Measurements from ENCODE around the gene BBOX1. TPM values are rescaled to one million over a fixed set of nuclear protein-coding genes. Genes with fewer than 3 reads are reported as not detected.

The BBOX1 gene
- polyA plus RNA-seq, 1 experiment, result 0.07 TPM

DNA sequence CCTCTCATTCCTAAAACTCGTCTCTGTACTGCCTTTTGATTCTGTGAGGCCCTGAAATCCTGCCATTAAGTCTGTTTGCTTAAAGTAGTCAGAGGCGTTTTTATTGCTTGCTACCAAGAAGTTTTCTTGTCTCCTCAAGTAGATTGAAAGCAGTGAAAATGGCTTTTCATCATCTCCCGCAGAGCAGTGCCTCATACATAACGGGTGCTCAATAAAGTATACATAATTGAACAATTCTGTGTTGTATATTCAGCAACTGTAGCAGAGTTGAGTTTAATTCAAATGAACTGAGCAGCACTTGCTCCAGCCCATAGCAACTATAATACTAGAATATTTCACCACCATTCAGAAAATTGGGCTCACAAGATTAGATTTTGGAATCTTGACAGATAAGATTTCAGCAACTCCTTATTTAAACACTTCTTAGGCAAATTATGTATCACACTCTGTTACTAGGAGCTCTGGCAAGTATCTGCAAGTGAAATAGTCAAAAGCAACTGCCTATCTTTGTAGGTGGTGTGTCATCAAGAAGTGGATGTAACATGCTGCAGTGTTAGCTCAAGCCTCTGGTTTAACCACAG is 26.7 kb upstream of the BBOX1 start:
- Histone ChIP-seq H3K27ac (ENCODE audit: low read depth, low read length) (no peak overlapping the region), H3K4me3 (ENCODE audit: low read depth, low read length) (no peak overlapping the region), H3K9me3 (ENCODE audit: control insufficient read depth, insufficient read depth, low read length) (no peaks in the 10 kb centered on the region), H3K27me3 (ENCODE audit: control insufficient read depth, insufficient read depth, low read length) (no peaks in the 10 kb centered on the region)
- ChIA-PET POLR2A (no interaction called here), CTCF (no interaction called here)
- DNase-seq (ENCODE audit: low read depth, low spot score), result no peak
- TF ChIP-seq CTCF (IDR thresholded peaks at IDR 0.05; ENCODE audit: low read depth, low read length), result no peak

- POLR2A ChIA-PET, result no interaction called here
- CTCF ChIA-PET, result no interaction called here
Measured at GRCh38 chr11:27018902-27019529, 21.6 kb upstream of the BBOX1 start.

GRCh38 chr11:27020751-27021150 is 19.9 kb upstream of the BBOX1 start:
- H3K27me3 ChIP-seq (ENCODE audit: control insufficient read depth, insufficient read depth, low read length), result no peaks in the 10 kb centered on the region
- no peaks in the 10 kb centered on the region for H3K9me3 ChIP-seq (ENCODE audit: control insufficient read depth, insufficient read depth, low read length)
- H3K27ac ChIP-seq (ENCODE audit: low read depth, low read length), result no peak overlapping the region
- no peak overlapping the region for H3K4me3 ChIP-seq (ENCODE audit: low read depth, low read length)
- TF ChIP-seq CTCF (IDR thresholded peaks at IDR 0.05; ENCODE audit: low read depth, low read length), result no peak
- POLR2A ChIA-PET, result no interaction called here
- DNase-seq (ENCODE audit: low read depth, low spot score), result no peak
- CTCF ChIA-PET, result no interaction called here

More at GRCh38 chr11:27018902-27019529, 21.6 kb upstream of the BBOX1 start:
- H3K27me3 ChIP-seq (ENCODE audit: control insufficient read depth, insufficient read depth, low read length), result no peaks in the 10 kb centered on the region
- TF ChIP-seq CTCF (IDR thresholded peaks at IDR 0.05; ENCODE audit: low read depth, low read length), result no peak
- no peak for DNase-seq (ENCODE audit: low read depth, low spot score)
- no peaks in the 10 kb centered on the region for H3K9me3 ChIP-seq (ENCODE audit: control insufficient read depth, insufficient read depth, low read length)
- no peak overlapping the region for H3K4me3 ChIP-seq (ENCODE audit: low read depth, low read length)
- no peak overlapping the region for H3K27ac ChIP-seq (ENCODE audit: low read depth, low read length)

GRCh38 chr11:27022659-27023251 is 17.9 kb upstream of the BBOX1 start:
- ChIA-PET CTCF (interaction anchor here (1.2 kb wide), 1 partner anchor 463 kb away, joined by 3 read pairs; no protein-coding TSS in a partner anchor), POLR2A (interaction anchor here (0.7 kb wide), 1 partner anchor 11 kb away, joined by 7 read pairs; no protein-coding TSS in a partner anchor)
- Histone ChIP-seq H3K27ac (ENCODE audit: low read depth, low read length) (no peak overlapping the region), H3K4me3 (ENCODE audit: low read depth, low read length) (no peak overlapping the region), H3K9me3 (ENCODE audit: control insufficient read depth, insufficient read depth, low read length) (no peaks in the 10 kb centered on the region), H3K27me3 (ENCODE audit: control insufficient read depth, insufficient read depth, low read length) (no peaks in the 10 kb centered on the region)
- TF ChIP-seq CTCF (IDR thresholded peaks at IDR 0.05; ENCODE audit: low read depth, low read length), result no peak
- no peak for DNase-seq (ENCODE audit: low read depth, low spot score)

- ChIA-PET POLR2A (no interaction called here), CTCF (no interaction called here)
- Histone ChIP-seq H3K4me3 (ENCODE audit: low read depth, low read length) (no peak overlapping the region), H3K27me3 (ENCODE audit: control insufficient read depth, insufficient read depth, low read length) (no peaks in the 10 kb centered on the region), H3K9me3 (ENCODE audit: control insufficient read depth, insufficient read depth, low read length) (no peaks in the 10 kb centered on the region), H3K27ac (ENCODE audit: low read depth, low read length) (no peak overlapping the region)
- DNase-seq (ENCODE audit: low read depth, low spot score), result no peak
- no peak for TF ChIP-seq CTCF (IDR thresholded peaks at IDR 0.05; ENCODE audit: low read depth, low read length)
Measured at GRCh38 chr11:27024865-27025264, 15.8 kb upstream of the BBOX1 start.

All from AG04450 (cell line).